Mesenchymal stem cell (in vitro differentiated cells and primary cell): ENCODE results near the gene UBE2QL1.
"Not testable (repeated sequence)": the region's sequence is repeated elsewhere in the genome, so short reads cannot be mapped to it uniquely, and the experiment has no call there.

Source experiments
- DNase-seq: peaks from one replicate; pipeline ENCODE4 v3.0.0-alpha.2; 2013
- H2AFZ ChIP-seq: one replicate; pipeline ENCODE4 v1.6.1; 2013; ENCODE audit warnings: low read depth, mild to moderate bottlenecking, control low read depth, inconsistent platforms, low read length, moderate library complexity
- H2AK5ac ChIP-seq: 2 replicates; pipeline ENCODE4 v1.6.1; 2013; ENCODE audit warnings: low read length, moderate library complexity, mild to moderate bottlenecking, inconsistent platforms; ENCODE audit not compliant: severe bottlenecking
- H2BK120ac ChIP-seq: one replicate; pipeline ENCODE4 v1.6.1; 2013; ENCODE audit warnings: low read depth, mild to moderate bottlenecking, inconsistent platforms, low read length, moderate library complexity
- H2BK12ac ChIP-seq, 2 experiments: one replicate each; pipeline ENCODE4 v1.6.1; 2013; ENCODE audit warnings: inconsistent platforms in 2 of 2, low read length in 2 of 2, mild to moderate bottlenecking in 2 of 2, moderate library complexity in 2 of 2, control low read depth in 1 of 2
- H2BK15ac ChIP-seq: one replicate; pipeline ENCODE4 v1.6.1; 2013; ENCODE audit warnings: mild to moderate bottlenecking, low read depth, inconsistent platforms; ENCODE audit not compliant: poor library complexity, severe bottlenecking
- H2BK5ac ChIP-seq: 2 replicates; pipeline ENCODE4 v1.6.1; 2013; ENCODE audit warnings: low read depth, mild to moderate bottlenecking, low read length, control low read depth, inconsistent platforms; ENCODE audit not compliant: poor library complexity, severe bottlenecking
- H3K14ac ChIP-seq, 2 experiments: one replicate each; pipeline ENCODE4 v1.6.1; 2013; ENCODE audit warnings: inconsistent platforms in 2 of 2, low read length in 2 of 2, control low read depth in 1 of 2, mild to moderate bottlenecking in 1 of 2, moderate library complexity in 1 of 2
- H3K18ac ChIP-seq, 2 experiments: one replicate each; pipeline ENCODE4 v1.6.1; 2013; ENCODE audit warnings: inconsistent platforms in 2 of 2, low read length in 2 of 2, control low read depth in 1 of 2, low read depth in 1 of 2, mild to moderate bottlenecking in 1 of 2
- H3K23ac ChIP-seq, 2 experiments: one replicate each; pipeline ENCODE4 v1.6.1; 2013; ENCODE audit warnings: inconsistent platforms in 2 of 2, low read length in 2 of 2, mild to moderate bottlenecking in 2 of 2, moderate library complexity in 2 of 2, control low read depth in 1 of 2
- H3K27ac ChIP-seq: 2 replicates; pipeline ENCODE4 v1.5.1; 2013; ENCODE audit warnings: mild to moderate bottlenecking, moderate library complexity, low read length, control low read depth, inconsistent platforms; ENCODE audit not compliant: poor library complexity, severe bottlenecking
- H3K27me3 ChIP-seq, 2 experiments: 2 replicates each; pipeline versions ENCODE4 v1.6.1 to v1.7.0; 2013; ENCODE audit warnings: low read length in 2 of 2, mild to moderate bottlenecking in 2 of 2, moderate library complexity in 2 of 2, control low read depth in 1 of 2, inconsistent platforms in 1 of 2; ENCODE audit not compliant: control insufficient read depth in 1 of 2, insufficient read depth in 1 of 2
- H3K36me3 ChIP-seq, 2 experiments: 2 replicates each; pipeline versions ENCODE4 v1.6.1 to v1.7.0; 2013; ENCODE audit warnings: low read length in 2 of 2, control low read depth in 1 of 2, inconsistent platforms in 1 of 2, low read depth in 1 of 2, mild to moderate bottlenecking in 1 of 2; ENCODE audit not compliant: insufficient read depth in 2 of 2, control insufficient read depth in 1 of 2
- H3K4ac ChIP-seq, 2 experiments: one replicate each; pipeline ENCODE4 v1.6.1; 2013; ENCODE audit warnings: inconsistent platforms in 2 of 2, low read length in 2 of 2, mild to moderate bottlenecking in 2 of 2, moderate library complexity in 2 of 2, control low read depth in 1 of 2, low read depth in 1 of 2
- H3K4me1 ChIP-seq: 2 replicates; pipeline ENCODE4 v1.6.1; 2013; ENCODE audit warnings: low read depth, low read length, control low read depth; ENCODE audit not compliant: control insufficient read depth, insufficient read depth
- H3K4me2 ChIP-seq: 2 replicates; pipeline ENCODE4 v1.6.1; 2013; ENCODE audit warnings: low read length, mild to moderate bottlenecking, inconsistent platforms; ENCODE audit not compliant: poor library complexity, severe bottlenecking
- H3K4me3 ChIP-seq, 2 experiments: 2 replicates each; pipeline versions ENCODE4 v1.5.1 to v1.7.0; 2013; ENCODE audit warnings: low read length in 2 of 2, mild to moderate bottlenecking in 2 of 2, control low read depth in 1 of 2, low read depth in 1 of 2; ENCODE audit not compliant: insufficient read depth in 1 of 2
- H3K79me1 ChIP-seq: replicated peaks from 2 replicates; pipeline ENCODE4 v1.6.1; 2013; ENCODE audit warnings: mild to moderate bottlenecking, control low read depth, low read length, inconsistent platforms; ENCODE audit not compliant: poor library complexity, severe bottlenecking
- H3K9ac ChIP-seq: 2 replicates; pipeline ENCODE4 v1.7.0; 2013; ENCODE audit warnings: mild to moderate bottlenecking, low read length, moderate library complexity
- H3K9me3 ChIP-seq: 2 replicates; pipeline ENCODE4 v1.7.0; 2013; ENCODE audit warnings: mild to moderate bottlenecking, low read length; ENCODE audit not compliant: control insufficient read depth
- H4K8ac ChIP-seq: one replicate; pipeline ENCODE4 v1.6.1; 2013; ENCODE audit warnings: inconsistent platforms, mild to moderate bottlenecking, low read length, moderate library complexity
- H4K91ac ChIP-seq: one replicate; pipeline ENCODE4 v1.6.1; 2013; ENCODE audit warnings: mild to moderate bottlenecking, low read length, inconsistent platforms
- WGBS: methylation state at CpG from one replicate; pipeline ENCODE4 v1.1.7; 2013; ENCODE audit warnings: mixed read lengths; 5-methylcytosine and 5-hydroxymethylcytosine counted together

UBE2QL1 gene

DNA sequence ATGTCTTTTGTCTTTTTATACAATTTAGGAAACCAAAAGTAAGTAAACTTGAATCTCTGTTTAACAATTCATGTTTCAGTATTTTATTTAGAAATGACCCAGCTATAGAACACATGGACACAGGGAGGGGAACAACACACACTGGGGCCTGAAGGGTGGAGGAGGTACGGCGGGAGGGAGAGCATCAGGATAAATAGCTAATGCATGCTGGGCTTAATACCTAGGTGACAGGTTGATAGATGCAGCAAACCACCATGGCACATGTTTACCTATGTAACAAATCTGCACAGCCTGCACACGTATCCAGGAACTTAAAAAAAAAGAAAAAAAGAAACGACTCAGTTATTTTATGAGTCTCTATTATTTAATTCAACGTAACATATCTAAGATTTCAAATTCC lies 67.2 kb downstream of the UBE2QL1 start:
- H2BK5ac ChIP-seq, H3K9ac ChIP-seq, H2BK15ac ChIP-seq, H4K8ac ChIP-seq, H2BK120ac ChIP-seq, H3K4me2 ChIP-seq, H3K36me3 ChIP-seq, H2AFZ ChIP-seq, H2BK12ac ChIP-seq, H3K14ac ChIP-seq, H3K27ac ChIP-seq, DNase-seq, H3K4ac ChIP-seq, H3K9me3 ChIP-seq, H3K18ac ChIP-seq, H3K4me3 ChIP-seq, H2AK5ac ChIP-seq, H3K79me1 ChIP-seq, H3K27me3 ChIP-seq, H4K91ac ChIP-seq, H3K4me1 ChIP-seq, H3K23ac ChIP-seq: not testable (repeated sequence)
- 20% methylated on average over 1 of the region's 5 CpGs for WGBS

DNA sequence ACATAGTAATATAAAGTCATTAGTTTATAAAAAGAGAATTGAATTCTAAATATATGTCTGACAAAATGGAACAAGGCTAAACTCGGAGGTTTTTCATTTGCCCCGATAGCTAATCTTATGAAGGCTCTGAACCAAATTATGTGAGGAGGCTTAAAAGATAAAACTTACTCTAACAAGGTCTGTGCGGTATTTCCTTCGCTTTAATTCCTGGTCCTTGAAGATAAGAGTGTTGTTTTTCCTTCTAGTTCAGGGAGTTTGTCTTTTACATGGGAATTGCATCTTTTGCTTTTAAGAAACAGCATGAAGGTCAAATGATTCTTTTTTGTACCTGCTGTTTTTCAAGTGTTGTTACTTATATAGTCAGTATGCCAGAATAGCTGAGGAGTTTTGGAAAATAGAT lies 68.2 kb downstream of the UBE2QL1 start:
- DNase-seq: no peak
- H2AFZ ChIP-seq: no peak overlapping the region
- no peak overlapping the region for H2AK5ac ChIP-seq
- no peak overlapping the region for H3K4me3 ChIP-seq
- H4K91ac ChIP-seq: no peak overlapping the region
- no peak overlapping the region for H2BK12ac ChIP-seq
- H3K23ac ChIP-seq: no peak overlapping the region
- no peaks in the 10 kb centered on the region for H3K4me1 ChIP-seq
- no peak overlapping the region for H3K4ac ChIP-seq
- peaks cover 0 to 12% of the 10 kb centered on the region in 2 experiments for H3K27me3 ChIP-seq
- H3K4me2 ChIP-seq: no peak overlapping the region
- no peak overlapping the region for H3K14ac ChIP-seq
- H3K27ac ChIP-seq: no peak overlapping the region
- no peaks in the 10 kb centered on the region for H3K9me3 ChIP-seq
- no peak overlapping the region for H2BK15ac ChIP-seq
- no peak overlapping the region for H3K9ac ChIP-seq
- 77% methylated on average over 4 of the region's 4 CpGs for WGBS
- H2BK120ac ChIP-seq: no peak overlapping the region
- no peak overlapping the region for H4K8ac ChIP-seq
- H3K18ac ChIP-seq: no peak overlapping the region
- H2BK5ac ChIP-seq: no peak overlapping the region
- no peaks in the 10 kb centered on the region for H3K36me3 ChIP-seq
- H3K79me1 ChIP-seq: no peaks in the 10 kb centered on the region

DNA sequence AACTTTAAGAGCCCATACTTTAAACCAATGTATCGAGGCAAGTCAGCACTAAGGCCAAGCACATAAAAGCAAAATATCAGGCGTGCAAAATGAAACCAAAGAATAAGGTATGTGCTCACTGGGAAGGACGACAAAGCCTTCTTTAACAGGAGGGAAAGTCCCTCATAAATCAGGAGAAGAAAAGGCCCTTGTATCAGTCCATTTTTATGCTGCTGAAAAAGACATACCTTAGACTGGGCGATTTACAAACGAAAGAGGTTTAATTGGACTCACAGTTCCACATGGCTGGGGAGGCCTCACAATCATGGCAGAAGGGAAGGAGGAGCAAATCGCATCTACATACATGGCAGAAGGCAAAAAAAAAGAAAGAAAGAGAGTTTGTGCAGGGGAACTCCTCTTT lies 68.9 kb downstream of the UBE2QL1 start:
- Histone ChIP-seq H3K79me1 (no peaks in the 10 kb centered on the region), H3K4ac (no peak overlapping the region), H3K23ac (no peak overlapping the region), H3K14ac (no peak overlapping the region), H4K91ac (no peak overlapping the region), H3K4me2 (no peak overlapping the region), H4K8ac (no peak overlapping the region), H3K4me1 (no peaks in the 10 kb centered on the region), H3K9ac (no peak overlapping the region), H3K27me3 (peaks cover 0 to 17% of the 10 kb centered on the region in 2 experiments), H2AFZ (no peak overlapping the region), H2AK5ac (no peak overlapping the region), H3K27ac (no peak overlapping the region), H3K9me3 (no peaks in the 10 kb centered on the region), H3K4me3 (no peak overlapping the region), H2BK12ac (no peak overlapping the region), H2BK120ac (no peak overlapping the region), H2BK5ac (no peak overlapping the region), H3K36me3 (no peaks in the 10 kb centered on the region), H2BK15ac (no peak overlapping the region), H3K18ac (no peak overlapping the region)
- DNase-seq: no peak
- WGBS: 71% methylated on average over 5 of the region's 6 CpGs

DNA sequence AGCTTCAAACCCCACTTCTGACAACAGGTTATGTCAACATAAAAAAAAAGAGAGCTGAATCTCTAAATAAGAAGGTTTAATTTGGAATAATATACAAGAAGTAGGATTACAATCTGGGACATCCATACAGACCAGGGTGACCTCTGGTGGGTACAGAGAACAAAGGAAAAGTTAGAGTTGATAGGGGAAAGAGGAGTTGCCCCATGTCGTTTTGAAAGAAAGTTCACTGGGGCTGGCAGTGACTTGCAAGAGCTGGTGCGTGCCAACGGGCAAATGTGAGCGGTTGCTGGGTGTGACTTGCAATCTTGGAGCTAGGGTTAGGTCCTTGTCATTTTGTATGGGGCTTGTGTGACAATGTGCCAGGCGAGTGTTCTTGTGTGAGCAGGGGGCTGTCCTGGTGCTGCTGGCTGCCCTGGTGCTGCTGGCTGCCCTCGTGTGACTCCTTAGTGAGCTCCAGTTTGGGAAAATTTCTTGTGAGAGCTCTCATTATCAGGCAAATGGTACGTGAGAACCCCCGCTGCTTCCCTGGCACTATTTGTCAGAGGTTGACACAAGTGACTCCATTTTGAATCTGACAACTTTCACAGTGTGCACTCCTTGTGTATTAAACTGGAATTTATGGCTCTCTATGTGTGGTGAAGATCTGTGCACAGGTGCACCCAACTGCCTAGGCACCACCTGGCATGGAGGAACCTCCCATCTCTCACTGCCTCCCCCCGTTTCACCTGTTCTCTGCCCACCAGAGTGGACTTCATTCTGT lies 69.8 kb downstream of the UBE2QL1 start:
- no peak overlapping the region for H4K91ac ChIP-seq
- DNase-seq: no peak
- WGBS: 62% methylated on average over 9 of the region's 9 CpGs
- no peaks in the 10 kb centered on the region for H3K36me3 ChIP-seq
- no peak overlapping the region for H3K4me3 ChIP-seq
- no peaks in the 10 kb centered on the region for H3K79me1 ChIP-seq
- H4K8ac ChIP-seq: no peak overlapping the region
- no peak overlapping the region for H2BK12ac ChIP-seq
- no peak overlapping the region for H2BK15ac ChIP-seq
- H3K4me1 ChIP-seq: no peaks in the 10 kb centered on the region
- no peak overlapping the region for H3K9ac ChIP-seq
- no peak overlapping the region for H3K27ac ChIP-seq
- H3K9me3 ChIP-seq: no peaks in the 10 kb centered on the region
- no peak overlapping the region for H3K14ac ChIP-seq
- no peak overlapping the region for H3K18ac ChIP-seq
- no peak overlapping the region for H2BK120ac ChIP-seq
- H2BK5ac ChIP-seq: no peak overlapping the region
- H3K23ac ChIP-seq: no peak overlapping the region
- H3K27me3 ChIP-seq: peaks cover 0 to 17% of the 10 kb centered on the region in 2 experiments
- no peak overlapping the region for H2AFZ ChIP-seq
- H3K4ac ChIP-seq: no peak overlapping the region
- no peak overlapping the region for H2AK5ac ChIP-seq
- no peak overlapping the region for H3K4me2 ChIP-seq
